DND-41 (cell line): ENCODE results near the gene BCR.

Source experiments
- CTCF ChIP-seq: IDR thresholded peaks from 2 replicates; pipeline ENCODE4 v1.5.1; 2012; ENCODE audit warnings: borderline replicate concordance, low read length, moderate library complexity, mild to moderate bottlenecking; ENCODE audit not compliant: poor library complexity, severe bottlenecking; ENCODE audit errors: extremely low read depth
- EZH2 ChIP-seq: IDR thresholded peaks from 3 replicates; pipeline ENCODE4 v1.6.1; 2012; ENCODE audit warnings: borderline replicate concordance, low read depth, mild to moderate bottlenecking, moderate library complexity, low read length, inconsistent platforms; ENCODE audit not compliant: severe bottlenecking

GRCh38 chr22:23233084-23233531 lies 52.8 kb downstream of the BCR start:
- TF ChIP-seq EZH2 = no peak
- TF ChIP-seq CTCF = no peak
